ENCODE measurements around the gene SMIM22. TPM values are rescaled to one million over a fixed set of nuclear protein-coding genes. Genes with fewer than 3 reads are reported as not detected.

Gene SMIM22
- total and polyA plus RNA-seq, 11 donors = not detected

DNA sequence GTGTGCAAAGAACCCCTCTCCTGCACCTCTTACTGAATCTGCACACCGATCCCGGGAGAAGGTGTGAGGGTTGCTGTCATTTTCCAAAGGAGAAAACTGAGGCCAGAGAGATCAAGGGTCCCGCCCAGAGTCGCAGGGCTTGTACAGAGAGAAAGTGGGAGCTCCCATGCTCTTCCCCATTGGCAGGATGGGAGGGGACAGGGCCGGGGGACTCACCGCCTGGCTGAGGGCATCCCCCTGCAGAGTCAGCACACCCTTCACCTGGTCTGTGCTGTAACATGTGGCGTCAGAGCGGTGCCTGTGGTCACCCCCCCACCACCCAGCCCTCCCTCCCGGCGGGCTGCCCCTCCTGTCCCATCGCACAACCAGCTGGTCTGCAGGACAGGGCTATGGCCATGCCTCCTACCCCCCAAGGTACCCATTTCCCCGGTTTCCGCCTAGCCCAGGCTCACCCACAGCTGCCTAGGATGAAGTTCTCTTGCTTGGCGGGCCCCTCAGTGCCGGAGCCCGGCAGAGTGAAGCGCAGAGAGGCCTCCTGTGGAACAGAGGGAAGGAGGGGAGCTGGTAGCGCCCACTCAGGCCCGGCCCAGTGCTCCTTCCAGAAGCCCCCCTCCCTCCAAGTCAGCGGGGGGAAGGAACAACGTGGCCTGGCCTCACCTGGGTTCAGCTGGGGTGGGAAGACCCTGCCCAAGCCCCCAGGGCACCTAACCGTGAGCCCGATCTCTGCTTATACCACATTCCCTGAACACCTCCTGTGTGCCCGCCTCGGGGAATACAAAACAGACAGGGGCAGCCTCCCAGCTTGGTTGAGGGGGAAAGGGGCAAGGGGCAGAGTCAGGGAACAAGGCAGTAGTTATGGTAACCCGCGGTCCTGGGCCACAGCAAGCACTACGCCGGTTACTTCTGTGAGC is 6.1 kb downstream of the SMIM22 start:
- TF ChIP-seq, protein P1, sequence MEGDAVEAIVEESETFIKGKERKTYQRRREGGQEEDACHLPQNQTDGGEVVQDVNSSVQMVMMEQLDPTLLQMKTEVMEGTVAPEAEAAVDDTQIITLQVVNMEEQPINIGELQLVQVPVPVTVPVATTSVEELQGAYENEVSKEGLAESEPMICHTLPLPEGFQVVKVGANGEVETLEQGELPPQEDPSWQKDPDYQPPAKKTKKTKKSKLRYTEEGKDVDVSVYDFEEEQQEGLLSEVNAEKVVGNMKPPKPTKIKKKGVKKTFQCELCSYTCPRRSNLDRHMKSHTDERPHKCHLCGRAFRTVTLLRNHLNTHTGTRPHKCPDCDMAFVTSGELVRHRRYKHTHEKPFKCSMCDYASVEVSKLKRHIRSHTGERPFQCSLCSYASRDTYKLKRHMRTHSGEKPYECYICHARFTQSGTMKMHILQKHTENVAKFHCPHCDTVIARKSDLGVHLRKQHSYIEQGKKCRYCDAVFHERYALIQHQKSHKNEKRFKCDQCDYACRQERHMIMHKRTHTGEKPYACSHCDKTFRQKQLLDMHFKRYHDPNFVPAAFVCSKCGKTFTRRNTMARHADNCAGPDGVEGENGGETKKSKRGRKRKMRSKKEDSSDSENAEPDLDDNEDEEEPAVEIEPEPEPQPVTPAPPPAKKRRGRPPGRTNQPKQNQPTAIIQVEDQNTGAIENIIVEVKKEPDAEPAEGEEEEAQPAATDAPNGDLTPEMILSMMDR (IDR thresholded peaks at IDR 0.05) = no peak
- TF ChIP-seq POLR2A (IDR thresholded peaks at IDR 0.05) = no peak
- peak in 2 of 5 donors; percentile 19 to 24 for DNase-seq
- H3K27me3 ChIP-seq = no peaks in the 10 kb centered on the region
- peak overlapping the region; percentile 68 to 96 (median 86) for H3K4me3 ChIP-seq
- no peak for ATAC-seq
- intact Hi-C loops (cut with DNase I) = loop anchor here in 6 of 10 donors (1.0 to 10.0 kb wide), 7 partner anchors 31 to 156 kb away; partner anchors contain the start of genes SEC14L5 (in 4 of the 6), GLYR1 (in 3 of the 6), UBN1 (in 3 of the 6) and ZNF500 (in 2 of the 6)
- H3K9me3 ChIP-seq = no peaks in the 10 kb centered on the region
- WGBS, 4 donors = 51 to 62% (median 56%) methylated on average over 21 to 29 of the region's 29 CpGs
- H3K27ac ChIP-seq = peak overlapping the region; percentile 18 to 96 (median 90)
- H3K36me3 ChIP-seq = peaks cover 0 to 54% (median 41%) of the 10 kb centered on the region in 9 donors
- peaks cover 0 to 50% (median 25%) of the 10 kb centered on the region in 12 donors for H3K4me1 ChIP-seq

GRCh38 chr16:4801962-4802658 is 6.9 kb downstream of the SMIM22 start, which contains the start of gene ROGDI:
Gene ROGDI (minus strand): TSS chr16:4802633. CDS start chr16:4802571, 62 bp downstream.
- H3K4me3 ChIP-seq = peak within 1 kb of the TSS; percentile 68 to 96 (median 86)
- intact Hi-C loops (cut with DNase I) = loop anchor here in 7 of 10 donors (1.0 to 10.0 kb wide), 9 partner anchors 31 to 155 kb away; partner anchors contain the start of genes SEC14L5 (in 4 of the 7), GLYR1 (in 3 of the 7), UBN1 (in 3 of the 7) and ZNF500 (in 2 of the 7)
- peaks cover 0 to 50% (median 25%) of the 10 kb centered on the region in 12 donors for H3K4me1 ChIP-seq
- TF ChIP-seq POLR2A (IDR thresholded peaks at IDR 0.05) = no peak
- TF ChIP-seq, protein P1 (IDR thresholded peaks at IDR 0.05) = no peak
- peak; percentile 42 to 67 (median 49) for ATAC-seq
- no peaks in the 10 kb centered on the region for H3K27me3 ChIP-seq
- 1 to 2% (median 1%) methylated on average over 12 to 70 of the region's 70 CpGs for WGBS, 4 donors
- H3K9me3 ChIP-seq = no peaks in the 10 kb centered on the region
- peak; percentile 77 to 91 (median 86) for DNase-seq
- H3K27ac ChIP-seq = peak within 1 kb of the TSS; percentile 47 to 96 (median 90)
- peaks cover 0 to 54% (median 43%) of the 10 kb centered on the region in 9 donors for H3K36me3 ChIP-seq

- Histone ChIP-seq H3K27me3 (no peaks in the 10 kb centered on the region), H3K9me3 (no peaks in the 10 kb centered on the region), H3K36me3 (peaks cover 0 to 54% (median 44%) of the 10 kb centered on the region in 9 donors), H3K4me3 (peak overlapping the region; percentile 68 to 96 (median 86)), H3K4me1 (peaks cover 0 to 50% (median 25%) of the 10 kb centered on the region in 12 donors), H3K27ac (peak overlapping the region; percentile 47 to 96 (median 90))
- ATAC-seq (peak; percentile 89 to 94 (median 92)), DNase-seq (peak; percentile 94 to 96 (median 95))
- TF ChIP-seq, protein P1 (IDR thresholded peaks at IDR 0.05) = peak in 8 of 12 donors; percentile 5 to 53 (median 32)
- peak in 1 of 2 donors; percentile 53 for TF ChIP-seq POLR2A (IDR thresholded peaks at IDR 0.05)
- intact Hi-C loops (cut with DNase I) = loop anchor here in 7 of 10 donors (1.0 to 10.0 kb wide), 8 partner anchors 34 to 155 kb away; partner anchors contain the start of genes SEC14L5 (in 4 of the 7), GLYR1 (in 3 of the 7), UBN1 (in 3 of the 7) and ZNF500 (in 2 of the 7)
- WGBS, 4 donors = 0% methylated on average over 15 to 59 of the region's 59 CpGs
These were observed 7.6 kb downstream of the SMIM22 start for GRCh38 chr16:4802659-4803287.
